HG03565 (cell line): Measurements from ENCODE around the gene CD1E.
A peak's percentile ranks its signal among the peaks of the same experiment; 100 is the strongest.
"Not testable (repeated sequence)": the region's sequence is repeated elsewhere in the genome, so short reads cannot be mapped to it uniquely, and the experiment has no call there.

Source experiments
- ATAC-seq: cut with Tn5 transposase; IDR thresholded peaks from one replicate; pipeline ENCODE4 v1.9.1; 2021; ENCODE audit warnings: mild to moderate bottlenecking, moderate library complexity; ENCODE audit not compliant: unreplicated experiment

CD1E gene

DNA sequence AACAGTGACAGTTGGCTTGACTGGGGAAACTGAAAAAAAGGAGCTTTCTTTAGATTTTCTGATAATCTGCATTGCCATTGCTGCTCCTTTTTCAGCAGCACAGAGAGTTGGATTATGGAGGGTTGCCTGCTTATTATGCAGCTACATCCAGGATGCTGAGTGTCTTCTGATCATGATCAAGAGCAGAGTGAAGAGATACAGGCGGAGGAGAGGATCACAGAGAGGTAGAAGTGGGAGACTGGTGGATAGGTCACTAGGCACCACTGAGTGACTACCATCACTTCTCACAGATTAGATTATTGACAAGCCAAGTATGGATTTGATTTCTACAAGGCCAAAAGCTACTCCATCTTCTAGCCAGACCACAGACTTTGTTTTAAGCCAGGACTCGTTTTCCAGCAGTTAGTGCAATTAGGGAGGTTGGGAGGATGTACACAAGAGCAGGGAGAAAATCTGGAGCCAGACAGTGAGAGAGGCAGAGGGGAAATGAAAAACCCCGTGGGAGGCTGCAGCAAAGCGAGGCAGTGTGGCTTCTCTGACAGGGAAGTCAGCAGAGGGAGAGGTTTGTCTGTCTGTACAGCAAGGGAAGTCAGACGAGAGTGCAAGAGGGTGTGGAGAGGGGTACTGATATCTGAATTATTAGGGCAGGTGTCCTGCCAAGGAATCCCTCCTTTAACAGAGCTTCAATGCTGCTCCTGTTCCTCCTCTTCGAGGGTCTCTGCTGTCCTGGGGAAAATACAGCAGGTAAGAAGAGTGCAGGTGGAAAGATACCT, at the start of gene CD1E:
CD1E (plus strand) TSS at position 592 of the 773 bp plus-strand sequence; CDS start at position 687, 95 bp downstream.
- ATAC-seq, result no peak

DNA sequence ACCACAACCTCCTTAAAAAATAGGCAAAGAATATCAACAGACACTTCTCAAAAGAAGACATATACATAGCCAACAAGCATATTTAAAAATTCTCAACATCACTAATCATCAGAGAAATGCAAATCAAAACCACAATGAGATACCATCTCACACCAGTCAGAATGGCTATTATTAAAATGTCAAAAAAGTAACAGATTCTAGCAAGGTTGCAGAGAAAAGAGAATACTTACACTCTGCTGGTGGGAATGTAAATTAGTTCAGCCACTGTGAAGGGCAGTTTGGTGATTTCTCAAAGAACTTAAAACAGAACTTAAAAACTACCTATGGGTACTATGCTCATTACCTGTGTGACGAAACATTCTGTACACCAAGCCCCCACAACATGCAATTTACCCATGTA, 43.1 kb upstream of the CD1E start:
- ATAC-seq, result peak; percentile 67

DNA sequence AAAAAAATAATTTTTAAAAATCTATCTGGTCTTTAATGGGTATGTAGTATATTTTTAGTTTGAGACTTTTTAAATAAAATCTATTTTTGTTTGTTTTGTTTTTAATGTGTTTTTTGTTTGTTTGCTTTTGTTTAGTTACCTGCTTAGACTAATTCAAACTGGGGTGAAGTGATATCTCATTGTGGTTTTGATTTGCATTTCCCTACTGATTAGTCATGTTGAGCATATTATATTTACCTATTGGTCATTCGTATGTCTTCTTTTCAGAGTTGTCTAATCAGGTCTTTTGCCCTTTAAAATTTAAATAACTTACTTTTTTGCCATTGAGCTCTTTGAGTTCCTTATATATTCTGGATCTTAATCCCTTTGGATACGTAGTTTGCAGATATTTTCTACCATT, 42.6 kb upstream of the CD1E start:
- ATAC-seq, result peak; percentile 62

DNA sequence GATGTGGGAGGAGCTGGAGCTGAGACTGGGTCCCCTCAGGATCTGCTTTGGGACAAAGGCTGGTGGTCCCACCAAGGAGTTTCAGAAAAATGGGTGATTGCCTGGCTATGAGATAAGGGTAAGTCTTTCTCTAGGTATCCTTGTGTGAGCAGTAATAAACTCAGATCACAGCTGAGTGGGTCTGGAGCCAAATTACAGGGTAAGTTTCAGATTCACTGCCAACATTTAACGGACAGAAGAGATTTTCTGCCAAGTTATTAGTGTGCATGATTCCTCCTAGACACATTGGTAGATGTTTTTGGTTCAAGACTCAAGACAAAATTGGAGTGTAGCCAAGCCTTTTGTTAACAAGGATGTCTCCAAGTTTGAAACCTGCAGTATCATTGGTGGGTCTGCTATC, 29.8 kb upstream of the CD1E start:
- no peak for ATAC-seq

DNA sequence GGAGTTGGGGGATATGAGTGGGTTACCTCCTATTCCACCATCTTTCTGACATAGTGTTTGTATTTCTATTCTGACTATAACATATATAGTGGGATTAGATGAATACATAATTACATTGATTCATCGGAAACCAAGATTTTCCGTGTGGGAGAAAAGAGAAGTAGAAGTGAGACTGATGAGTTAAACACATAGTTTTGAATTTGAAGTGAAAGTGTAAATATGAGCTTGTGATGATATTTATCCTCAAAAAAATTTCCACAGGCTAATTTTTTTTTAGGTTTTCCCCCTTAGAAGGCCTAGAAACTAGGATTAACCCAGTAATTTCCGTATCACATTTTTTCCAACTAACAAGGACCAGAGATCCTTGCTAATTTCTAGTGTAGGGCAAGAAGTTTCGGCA, 29.3 kb upstream of the CD1E start:
- ATAC-seq, result no peak

DNA sequence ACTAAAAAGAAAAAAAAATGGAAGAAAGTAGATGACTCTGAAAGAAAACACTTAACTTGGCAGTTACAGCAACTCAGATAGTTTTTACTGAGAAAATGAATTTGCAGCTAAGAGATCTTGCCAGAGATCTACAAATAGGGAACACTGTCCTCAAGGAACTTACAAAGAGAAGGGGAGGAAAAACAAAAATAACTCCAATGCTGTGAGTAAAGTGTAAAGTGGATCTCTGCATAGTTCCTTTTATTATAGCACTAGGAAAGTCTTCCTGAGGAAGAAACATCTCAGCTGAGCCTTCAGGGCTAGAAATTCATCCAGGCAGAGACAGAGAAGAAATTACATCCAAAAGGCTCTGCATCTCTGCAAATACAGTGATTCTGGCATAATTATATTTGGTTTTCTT, 26.2 kb upstream of the CD1E start:
- ATAC-seq, result no peak

DNA sequence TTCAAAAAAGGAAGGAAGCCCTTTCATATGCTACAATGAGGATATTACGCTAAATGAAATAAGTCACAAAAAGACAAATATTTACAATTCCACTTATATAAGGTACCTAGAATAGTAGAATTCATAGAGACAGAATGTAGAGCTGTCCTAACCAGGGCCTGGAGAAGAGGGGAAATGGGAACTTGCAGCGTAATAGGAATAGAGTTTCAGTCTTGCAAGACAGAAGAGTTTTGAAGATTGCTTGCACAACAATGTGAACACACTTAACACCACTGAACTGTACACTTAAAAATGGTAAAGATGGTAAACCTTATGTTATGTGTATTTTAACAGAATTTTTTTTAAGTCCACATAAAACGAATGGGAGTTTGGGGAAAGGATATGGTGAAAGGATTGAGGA, 25.3 kb upstream of the CD1E start:
- no peak for ATAC-seq

DNA sequence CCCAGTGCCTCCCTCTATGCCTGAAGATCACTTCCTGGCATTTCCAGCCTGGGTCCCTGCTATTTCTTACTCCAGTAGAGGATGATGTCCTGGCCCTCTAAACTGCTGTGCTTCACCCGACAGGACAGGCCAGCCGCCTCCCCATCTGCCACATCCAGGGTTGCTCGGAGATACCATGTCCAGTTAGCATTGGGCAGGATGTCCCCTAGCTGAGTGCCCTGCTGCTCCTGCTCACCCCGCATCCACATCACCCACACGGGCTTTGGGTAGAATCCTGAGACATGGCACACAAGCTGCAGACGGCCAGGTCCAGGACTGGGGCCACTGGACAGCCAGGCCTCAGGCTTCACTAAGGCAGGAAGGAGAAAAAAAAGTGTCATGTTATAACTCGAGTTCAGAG, 24.4 kb upstream of the CD1E start:
- no peak for ATAC-seq

DNA sequence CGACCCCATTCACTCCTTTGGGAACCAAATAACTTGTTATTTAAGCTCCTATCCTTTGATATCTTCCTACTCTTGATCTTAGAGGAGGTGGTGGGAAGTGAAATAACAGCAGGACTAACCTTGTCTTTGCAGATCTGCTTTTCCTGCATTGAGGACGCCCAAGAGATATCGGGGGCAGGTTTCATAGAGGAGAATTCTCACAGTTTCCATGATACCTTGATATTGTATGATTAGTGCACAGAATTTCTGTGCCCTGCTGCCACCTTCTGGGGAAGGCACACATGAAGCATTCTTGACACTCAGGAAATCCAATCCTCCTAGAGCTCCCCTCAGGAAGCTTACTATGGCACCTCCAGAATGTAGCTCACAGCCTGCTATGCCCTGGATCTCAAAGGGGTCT, 24.0 kb upstream of the CD1E start:
- no peak for ATAC-seq

DNA sequence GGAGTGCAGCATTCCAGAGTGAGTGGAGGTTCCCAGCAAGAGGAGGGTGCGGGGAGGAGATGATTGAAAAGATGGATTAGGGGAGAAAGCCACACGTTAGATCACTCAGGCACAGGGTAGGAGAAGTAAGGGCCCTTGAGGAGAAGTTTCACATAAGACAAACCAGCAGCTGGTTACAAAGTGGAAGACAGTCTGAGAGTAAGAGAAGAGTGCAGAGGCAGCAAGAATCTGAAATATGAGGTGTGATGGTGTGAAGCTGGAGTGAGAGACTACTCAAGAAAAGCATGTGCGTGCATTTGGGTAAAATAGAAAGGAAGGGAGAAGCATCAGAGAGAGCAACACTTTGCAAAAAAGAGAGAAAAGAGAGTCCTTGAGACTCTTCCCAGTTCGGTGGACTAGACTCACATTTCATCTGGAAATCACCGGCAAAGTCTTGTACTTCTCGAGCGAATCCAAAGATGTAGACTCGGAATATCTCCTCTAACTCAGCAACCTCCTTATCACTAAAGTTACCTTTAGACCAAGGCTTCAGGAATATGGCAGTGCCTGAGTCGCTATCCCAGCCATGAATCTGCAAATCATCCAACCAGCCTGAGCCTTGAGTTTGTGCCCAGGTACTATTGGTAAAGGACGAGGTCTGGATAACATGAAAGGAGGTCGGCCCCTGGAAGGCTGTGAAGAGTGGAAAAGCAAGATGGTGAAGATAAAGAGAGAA, 23.1 kb upstream of the CD1E start:
- ATAC-seq, result no peak

DNA sequence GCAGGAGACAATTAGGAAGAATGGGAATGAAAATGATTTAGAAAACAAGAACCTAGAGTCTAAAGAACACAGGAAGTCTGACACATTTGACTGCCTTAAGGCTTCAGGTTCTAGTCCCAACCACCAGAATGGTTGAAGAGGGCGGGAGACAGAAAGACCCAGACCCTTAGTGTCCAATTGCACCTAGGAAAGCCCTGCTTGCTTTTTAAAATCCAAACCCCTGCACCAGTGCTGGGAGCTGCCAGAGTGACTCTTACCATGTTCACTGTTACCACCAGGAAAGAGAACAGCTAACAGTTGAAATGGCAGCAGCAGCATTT, 22.6 kb upstream of the CD1E start:
- ATAC-seq, result no peak

DNA sequence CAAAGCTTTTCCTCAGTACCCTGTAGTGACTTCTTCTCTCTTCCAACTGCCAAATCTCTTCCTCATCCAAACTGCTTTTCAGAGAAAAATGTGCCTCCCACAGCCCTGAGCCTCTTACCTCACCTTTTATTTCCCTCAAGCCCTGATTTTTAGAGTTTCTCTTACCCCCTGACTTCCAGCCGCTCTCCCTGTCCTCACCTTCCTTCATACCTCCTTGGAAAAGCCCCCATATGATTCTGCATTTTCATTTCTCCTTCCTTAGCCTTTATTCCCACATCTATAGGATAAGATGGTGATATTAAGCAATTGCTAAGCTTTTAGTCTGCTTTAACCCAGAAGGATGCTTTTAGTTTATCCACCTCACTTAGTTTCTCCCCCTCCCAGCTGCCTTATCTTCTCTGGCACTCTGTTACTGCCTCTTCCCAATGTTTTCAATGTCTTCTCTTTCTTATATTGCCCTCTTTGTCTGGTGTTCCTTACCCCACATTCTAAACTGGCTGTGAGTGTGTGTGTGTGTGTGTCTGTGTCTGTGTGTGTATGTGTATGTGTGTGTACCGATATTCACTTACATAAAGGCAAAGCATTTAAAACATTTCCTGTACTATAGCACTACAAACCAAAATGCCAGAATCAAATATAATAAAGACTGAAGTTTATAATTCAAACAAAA, 22.1 kb upstream of the CD1E start, which contains the start of gene CD1B:
CD1B (minus strand) TSS at position 51 of the 670 bp plus-strand sequence. CDS start 108 bp downstream, outside the sequence.
- no peak for ATAC-seq

DNA sequence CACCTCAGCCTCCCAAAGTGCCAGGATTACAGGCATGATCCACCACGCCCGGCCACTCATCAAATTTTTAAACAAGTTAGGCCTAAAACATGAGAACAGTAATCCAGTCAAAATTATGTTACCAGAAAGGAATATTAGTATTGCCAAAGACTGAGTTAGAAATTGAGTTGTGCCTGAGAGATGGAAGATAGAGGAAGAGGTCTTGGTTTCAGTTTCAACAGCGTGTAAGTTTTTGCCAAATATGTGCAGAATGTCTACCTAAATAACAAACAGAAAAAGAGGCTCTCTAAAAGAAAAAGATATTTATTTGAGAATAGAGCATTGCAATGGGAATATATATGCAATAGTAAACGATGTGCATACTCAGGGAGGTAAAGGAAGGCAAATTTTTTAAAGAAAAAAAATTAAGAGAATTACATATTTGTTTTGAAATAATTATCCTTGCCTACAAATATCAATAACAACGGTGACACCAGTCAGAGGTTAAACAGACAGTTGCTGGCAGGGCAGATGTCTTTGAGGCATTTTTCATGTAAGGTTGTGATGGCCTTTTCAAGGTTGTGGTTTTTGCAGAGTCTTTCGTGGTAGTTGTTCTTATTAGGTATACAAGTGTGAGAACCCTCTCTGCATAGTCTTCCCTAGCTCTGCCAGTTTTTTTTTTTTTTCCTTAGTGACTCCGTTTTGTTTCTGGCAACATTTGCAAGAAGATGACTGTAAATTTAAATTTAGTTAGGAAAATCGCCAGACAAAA, 20.1 kb upstream of the CD1E start:
- no peak for ATAC-seq

DNA sequence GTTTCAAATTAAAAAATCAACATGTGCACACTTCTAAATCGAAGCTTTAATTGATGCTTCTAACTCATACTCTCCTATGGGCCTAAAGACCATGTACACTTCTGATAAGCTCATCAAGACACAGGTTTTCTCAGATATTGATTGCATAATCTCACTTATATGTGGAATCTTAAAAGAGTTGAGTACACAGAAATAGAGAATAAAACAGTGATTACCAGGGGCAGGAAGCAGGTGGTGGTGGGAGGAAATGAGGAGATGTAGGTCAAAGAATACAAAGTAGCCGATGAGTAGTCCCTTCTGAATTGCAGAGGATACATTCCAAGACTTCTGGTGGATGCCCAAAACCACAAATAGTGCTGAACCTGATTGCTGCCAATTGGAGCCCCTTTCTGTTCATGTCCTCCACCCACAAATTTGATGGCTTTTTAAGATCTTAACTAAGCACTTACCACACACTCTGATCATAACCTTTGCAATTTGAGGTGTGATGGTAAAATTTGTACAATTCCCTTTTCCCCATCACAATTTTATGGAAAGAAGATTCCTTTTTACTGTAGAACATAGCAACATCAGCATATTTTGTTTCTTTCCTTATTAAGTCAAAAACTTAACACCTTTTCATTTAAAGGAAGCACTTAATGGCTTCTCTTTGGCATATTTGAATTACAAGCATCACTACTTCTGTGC, 19.0 kb upstream of the CD1E start:
- ATAC-seq, result no peak

DNA sequence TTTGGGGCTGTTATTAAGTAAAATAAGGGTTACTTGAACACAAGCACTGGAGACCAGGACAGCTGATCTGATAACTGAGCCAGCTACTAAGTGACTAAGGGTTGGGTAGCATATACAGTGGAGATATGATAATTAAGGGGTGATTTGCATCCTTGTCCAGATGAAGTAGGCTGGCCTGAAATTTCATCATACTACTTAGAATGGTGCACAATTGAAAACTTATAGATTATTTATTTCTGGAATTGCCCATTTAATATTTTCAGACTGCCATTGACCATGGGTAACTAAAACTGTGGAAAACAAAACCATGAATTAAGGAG, 18.5 kb upstream of the CD1E start:
- ATAC-seq, result no peak

DNA sequence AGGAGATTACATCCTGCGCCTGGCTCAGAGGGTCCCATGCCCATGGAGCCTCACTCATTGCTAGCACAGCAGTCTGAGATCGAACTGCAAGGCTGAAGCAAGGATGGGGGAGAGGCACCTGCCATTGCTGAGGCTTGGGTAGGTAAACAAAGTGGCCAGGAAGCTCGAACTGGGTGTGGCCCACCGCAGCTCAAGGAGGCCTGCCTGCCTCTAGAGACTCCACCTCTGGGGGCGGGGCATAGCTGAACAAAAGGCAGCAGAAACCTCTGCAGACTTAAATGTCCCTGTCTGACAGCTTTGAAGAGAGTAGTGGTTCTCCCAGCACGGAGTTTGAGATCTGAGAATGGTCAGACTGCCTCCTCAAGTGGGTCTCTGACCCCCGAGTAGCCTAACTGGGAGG, 17.3 kb upstream of the CD1E start:
- not testable (repeated sequence) for ATAC-seq

DNA sequence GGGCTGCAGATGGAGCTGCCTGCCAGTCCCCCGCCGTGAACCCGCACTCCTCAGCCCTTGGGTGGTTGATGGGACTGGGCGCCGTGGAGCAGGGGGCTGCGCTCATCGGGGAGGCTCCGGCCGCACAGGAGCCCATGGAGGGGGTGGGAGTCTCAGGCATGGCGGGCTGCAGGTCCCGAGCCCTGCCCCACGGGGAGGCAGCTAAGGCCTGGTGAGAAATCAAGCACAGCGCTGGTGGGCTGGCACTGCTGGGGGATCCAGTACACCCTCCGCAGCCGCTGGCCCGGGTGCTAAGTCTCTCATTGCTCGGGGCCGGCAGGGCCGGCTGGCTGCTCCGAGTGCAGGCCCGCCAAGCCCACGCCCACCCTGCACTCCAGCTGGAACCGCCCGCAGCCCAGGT, 4.7 kb upstream of the CD1E start:
- not testable (repeated sequence) for ATAC-seq

DNA sequence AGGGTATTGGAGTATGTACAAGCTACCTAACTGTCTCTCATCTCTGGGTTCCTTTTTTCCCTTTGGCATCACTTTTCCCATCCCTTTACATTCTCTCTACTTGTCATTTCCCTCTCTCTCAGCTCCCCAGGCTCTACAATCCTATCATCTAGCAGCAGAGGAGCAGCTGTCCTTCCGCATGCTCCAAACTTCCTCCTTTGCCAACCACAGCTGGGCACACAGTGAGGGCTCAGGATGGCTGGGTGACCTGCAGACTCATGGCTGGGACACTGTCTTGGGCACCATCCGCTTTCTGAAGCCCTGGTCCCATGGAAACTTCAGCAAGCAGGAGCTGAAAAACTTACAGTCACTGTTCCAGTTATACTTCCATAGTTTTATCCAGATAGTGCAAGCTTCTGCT, 561 bp downstream of the CD1E start:
- no peak for ATAC-seq

DNA sequence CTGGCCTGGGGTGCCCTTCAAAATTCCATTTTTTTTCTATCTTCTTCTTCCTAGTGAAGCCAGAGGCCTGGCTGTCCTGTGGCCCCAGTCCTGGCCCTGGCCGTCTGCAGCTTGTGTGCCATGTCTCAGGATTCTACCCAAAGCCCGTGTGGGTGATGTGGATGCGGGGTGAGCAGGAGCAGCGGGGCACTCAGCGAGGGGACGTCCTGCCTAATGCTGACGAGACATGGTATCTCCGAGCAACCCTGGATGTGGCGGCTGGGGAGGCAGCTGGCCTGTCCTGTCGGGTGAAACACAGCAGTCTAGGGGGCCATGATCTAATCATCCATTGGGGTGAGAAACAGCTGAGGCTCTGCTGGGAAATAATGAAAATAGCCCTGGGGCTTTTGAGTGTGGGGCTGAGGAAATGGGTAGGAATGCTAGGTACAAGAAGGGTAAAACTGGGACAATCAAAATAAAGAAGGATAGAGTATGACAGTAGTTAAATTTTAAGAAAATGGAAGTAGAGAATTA, 2.1 kb downstream of the CD1E start:
- no peak for ATAC-seq

DNA sequence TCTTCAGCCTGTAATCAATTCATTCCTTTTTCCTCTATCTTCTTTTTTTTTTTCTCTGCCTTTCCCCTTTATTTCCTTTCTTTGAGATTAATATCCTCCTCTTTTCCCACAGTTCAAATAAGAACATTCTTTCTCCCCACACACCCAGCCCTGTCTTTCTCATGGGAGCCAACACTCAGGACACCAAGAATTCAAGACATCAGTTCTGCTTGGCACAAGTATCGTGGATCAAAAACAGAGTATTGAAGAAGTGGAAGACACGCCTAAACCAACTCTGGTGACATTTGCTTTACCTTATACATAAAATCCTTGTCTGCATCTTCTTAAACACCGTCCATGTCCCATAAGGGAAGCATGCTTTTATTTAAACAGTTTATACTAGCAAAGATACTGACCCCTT, 2.9 kb downstream of the CD1E start:
- ATAC-seq, result no peak

DNA sequence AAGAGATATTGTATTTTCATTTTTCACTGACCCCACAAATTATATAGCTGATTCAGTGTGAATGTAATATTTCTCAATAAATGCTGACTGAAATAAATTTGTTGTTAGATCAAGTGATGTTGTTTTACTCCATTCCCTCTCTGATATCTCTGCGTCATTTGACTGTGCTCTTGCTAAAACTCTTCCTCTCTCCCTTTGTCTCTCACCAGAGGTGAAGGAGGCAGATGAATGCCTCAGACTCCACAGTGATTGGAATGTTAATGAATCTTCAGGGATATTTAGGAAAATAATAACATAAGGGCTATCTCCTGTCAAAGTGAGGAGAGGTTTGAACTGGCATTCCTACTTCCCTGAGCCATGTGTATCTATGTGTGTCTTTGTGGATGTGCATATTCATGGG, 3.7 kb downstream of the CD1E start:
- no peak for ATAC-seq
